NCI-H2029 (cell line): ENCODE results near the gene RAB39A.

Experiments used
- DNase-seq: peaks from one replicate; lab custom pipeline; 2025; lab: John Stamatoyannopoulos, UW

RAB39A gene

GRCh38 chr11:107962181-107962580, 33.9 kb downstream of the RAB39A start:
- no peak for DNase-seq

- DNase-seq = no peak
Measured at GRCh38 chr11:107963091-107963490, 34.8 kb downstream of the RAB39A start.

- no peak for DNase-seq
Measured at GRCh38 chr11:107969219-107969618, 41.0 kb downstream of the RAB39A start.

- no peak for DNase-seq
Measured at GRCh38 chr11:107970049-107970448, 41.8 kb downstream of the RAB39A start.

GRCh38 chr11:107973641-107974040, 45.4 kb downstream of the RAB39A start:
- DNase-seq = no peak

GRCh38 chr11:107988397-107989158, 60.3 kb downstream of the RAB39A start:
- DNase-seq = peak; percentile 76

- no peak for DNase-seq
Measured at GRCh38 chr11:107991868-107992414, 63.7 kb downstream of the RAB39A start.

GRCh38 chr11:107996006-107996776, 67.9 kb downstream of the RAB39A start:
- no peak for DNase-seq

- DNase-seq = no peak
Measured at GRCh38 chr11:107998761-107999160, 70.5 kb downstream of the RAB39A start.

GRCh38 chr11:107999759-108000455, 71.7 kb downstream of the RAB39A start:
- no peak for DNase-seq

- no peak for DNase-seq
Measured at GRCh38 chr11:108002476-108002875, 74.2 kb downstream of the RAB39A start.

- DNase-seq = no peak
Measured at GRCh38 chr11:108003623-108004022, 75.4 kb downstream of the RAB39A start.

- no peak for DNase-seq
Measured at GRCh38 chr11:108007819-108008218, 79.6 kb downstream of the RAB39A start.

GRCh38 chr11:108008656-108009496, 80.6 kb downstream of the RAB39A start, which contains the start of gene CUL5:
Gene CUL5 (plus strand): TSS chr11:108008898. CDS start chr11:108009349, 451 bp downstream.
- peak; percentile 85 for DNase-seq

GRCh38 chr11:108009497-108010370, 81.5 kb downstream of the RAB39A start:
- DNase-seq = no peak

- DNase-seq = no peak
Measured at GRCh38 chr11:108012139-108012725, 84.0 kb downstream of the RAB39A start.
